Subcutaneous abdominal adipose tissue (tissue), 5 donors: ENCODE data around the gene CCDC92B.
A peak's percentile ranks its signal among the peaks of the same experiment; 100 is the strongest.

Experiments used
- H3K27ac ChIP-seq: one replicate; pipeline ENCODE4 v1.7.0; 2013; ENCODE audit warnings: low read depth, mild to moderate bottlenecking, inconsistent platforms, low read length, moderate library complexity
- H3K27me3 ChIP-seq, 5 donors: one replicate each; pipeline ENCODE4 v1.7.0; 2013; ENCODE audit warnings: low read length in 5 of 5, inconsistent platforms in 1 of 5; ENCODE audit not compliant: control insufficient read depth in 5 of 5, insufficient read depth in 4 of 5
- H3K36me3 ChIP-seq, 5 donors: one replicate each; pipeline ENCODE4 v1.7.0; 2013; ENCODE audit warnings: low read length in 5 of 5; ENCODE audit not compliant: control insufficient read depth in 5 of 5, insufficient read depth in 5 of 5
- H3K4me1 ChIP-seq, 5 donors: one replicate each; pipeline ENCODE4 v1.7.0; 2013; ENCODE audit warnings: low read length in 5 of 5, mild to moderate bottlenecking in 3 of 5, moderate library complexity in 1 of 5; ENCODE audit not compliant: control insufficient read depth in 5 of 5, insufficient read depth in 5 of 5
- H3K4me3 ChIP-seq, 5 donors: one replicate each; pipeline ENCODE4 v1.7.0; 2013; ENCODE audit warnings: low read length in 5 of 5, low read depth in 1 of 5
- H3K9ac ChIP-seq, 5 donors: one replicate each; pipeline ENCODE4 v1.7.0; 2013; ENCODE audit warnings: low read length in 5 of 5, mild to moderate bottlenecking in 4 of 5, moderate library complexity in 3 of 5
- H3K9me3 ChIP-seq, 5 donors: one replicate each; pipeline ENCODE4 v1.7.0; 2013; ENCODE audit warnings: low read length in 5 of 5; ENCODE audit not compliant: control insufficient read depth in 5 of 5
- donor health status: healthy.
- donor health status: healthy.
- donor health status: healthy.
- donor health status: healthy.
- donor health status: healthy.

Gene CCDC92B

DNA sequence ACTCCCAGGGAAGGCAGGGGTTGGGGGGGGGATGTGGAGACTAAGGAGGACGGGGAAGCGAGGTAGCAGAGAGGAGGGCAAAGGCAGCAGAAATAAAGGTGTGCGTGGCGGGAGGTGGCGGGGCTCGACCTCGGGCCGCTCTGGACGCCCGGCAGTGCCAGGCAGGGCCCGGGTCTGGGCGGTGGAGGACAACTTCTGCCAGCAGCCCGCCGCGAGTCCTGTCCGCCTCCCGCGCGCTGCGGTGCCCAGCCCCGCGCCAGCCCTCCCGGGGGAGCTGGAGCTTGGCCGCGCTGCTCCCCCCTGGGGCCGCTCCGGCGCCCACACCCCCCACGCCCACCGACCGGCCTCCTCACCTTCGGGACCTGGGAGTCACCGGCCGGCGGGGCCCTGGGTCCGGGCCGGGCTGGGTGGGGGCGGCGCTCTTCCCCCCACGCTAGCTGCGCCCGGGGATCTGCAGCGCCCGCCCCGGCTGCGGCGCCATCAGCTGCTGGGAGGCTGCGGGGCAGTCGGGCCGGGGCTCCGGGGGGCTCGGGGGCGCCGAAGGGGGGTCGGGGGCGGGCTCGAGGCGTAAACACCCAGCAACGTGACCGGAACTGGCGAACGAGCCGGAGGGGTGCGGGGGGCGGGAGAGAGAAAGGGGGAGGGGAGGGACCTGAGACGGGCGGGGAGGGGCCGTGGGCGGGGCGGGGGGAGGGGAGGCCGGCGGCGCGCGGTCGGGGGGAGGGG, at the start of gene CCDC92B:
CCDC92B (minus strand) TSS at position 595 of the 726 bp plus-strand sequence. CDS start 14,507 bp downstream, outside the sequence.
- peaks cover 0 to 3% (median 0%) of the 10 kb centered on the region in 5 donors for H3K4me1 ChIP-seq
- H3K9me3 ChIP-seq, result no peaks in the 10 kb centered on the region
- H3K36me3 ChIP-seq, result no peaks in the 10 kb centered on the region
- H3K4me3 ChIP-seq, result no peak within 1 kb of the TSS
- peaks cover 0 to 41% (median 23%) of the 10 kb centered on the region in 5 donors for H3K27me3 ChIP-seq
- no peak within 1 kb of the TSS for H3K27ac ChIP-seq
- H3K9ac ChIP-seq, result no peak within 1 kb of the TSS

DNA sequence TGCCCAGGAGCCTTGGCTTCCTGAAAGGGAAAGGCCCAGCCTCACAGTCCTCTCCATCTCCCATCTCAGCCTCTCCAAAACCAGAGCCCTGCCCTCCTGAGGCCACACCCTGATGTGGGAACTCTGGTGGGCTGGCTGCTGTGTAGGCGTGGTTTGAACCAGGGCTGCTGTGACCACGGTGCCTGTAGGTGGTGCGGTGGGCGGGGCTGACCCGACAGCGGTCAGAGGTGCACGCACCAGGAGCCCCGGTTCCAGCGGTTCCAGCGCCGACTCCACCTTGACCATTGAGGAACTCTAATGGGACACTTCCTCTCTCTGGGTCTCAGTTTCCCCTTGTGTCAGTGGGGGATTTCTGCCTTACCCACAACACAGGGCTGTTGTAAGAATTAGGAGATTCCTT, 49.2 kb upstream of the CCDC92B start:
- Histone ChIP-seq H3K9ac (no peak overlapping the region), H3K27ac (no peak overlapping the region), H3K4me1 (peaks cover 0 to 17% (median 11%) of the 10 kb centered on the region in 5 donors), H3K4me3 (no peak overlapping the region), H3K9me3 (peaks cover 0 to 2% (median 0%) of the 10 kb centered on the region in 5 donors), H3K36me3 (no peaks in the 10 kb centered on the region), H3K27me3 (peaks cover 13 to 38% (median 26%) of the 10 kb centered on the region in 5 donors)

DNA sequence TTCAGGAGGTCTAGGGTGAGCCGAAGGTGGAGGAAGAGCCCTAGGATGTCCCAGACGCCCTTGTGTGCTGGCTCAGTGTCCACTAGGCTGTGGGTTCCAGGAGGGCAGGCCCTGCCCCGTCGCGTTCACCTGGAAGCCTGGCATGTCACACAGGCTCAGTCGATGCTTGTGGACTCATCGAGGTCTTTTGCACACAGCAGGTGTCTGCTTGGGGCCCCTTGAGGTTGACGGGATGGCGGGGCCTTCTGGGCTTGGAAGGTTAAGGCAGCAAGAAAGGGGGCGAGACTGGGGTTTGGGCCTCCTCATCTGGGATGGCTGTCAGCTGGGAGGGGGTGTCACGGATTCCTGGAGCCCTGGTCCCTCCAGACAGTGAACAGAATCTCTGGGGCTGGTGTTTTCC, 48.7 kb upstream of the CCDC92B start:
- Histone ChIP-seq H3K27me3 (peaks cover 13 to 41% (median 26%) of the 10 kb centered on the region in 5 donors), H3K4me1 (peaks cover 0 to 17% (median 11%) of the 10 kb centered on the region in 5 donors), H3K36me3 (no peaks in the 10 kb centered on the region), H3K4me3 (no peak overlapping the region), H3K9me3 (peaks cover 0 to 2% (median 0%) of the 10 kb centered on the region in 5 donors), H3K27ac (no peak overlapping the region), H3K9ac (no peak overlapping the region)

DNA sequence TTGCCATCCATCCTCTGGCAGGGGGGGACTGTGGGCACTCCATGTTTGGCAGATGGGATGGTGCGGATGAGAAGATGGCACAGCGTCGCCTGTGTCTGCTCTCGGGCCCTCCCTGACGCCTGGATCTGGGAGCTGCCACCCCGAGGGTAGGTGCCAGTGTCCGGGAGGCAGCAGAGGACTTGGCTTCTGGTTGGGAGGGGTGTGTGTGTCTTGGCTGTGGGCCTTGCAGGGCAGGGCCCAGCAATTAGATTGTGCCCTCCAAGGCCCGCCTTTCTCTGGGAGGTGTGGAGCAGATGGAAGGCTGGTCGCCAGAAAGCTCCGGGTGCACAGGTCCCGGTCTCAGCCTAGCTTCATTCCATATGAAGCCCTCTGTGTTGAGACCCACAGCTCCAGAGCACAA, 48.2 kb upstream of the CCDC92B start:
- H3K36me3 ChIP-seq, result no peaks in the 10 kb centered on the region
- H3K9me3 ChIP-seq, result peaks cover 0 to 2% (median 0%) of the 10 kb centered on the region in 5 donors
- H3K9ac ChIP-seq, result no peak overlapping the region
- no peak overlapping the region for H3K27ac ChIP-seq
- peaks cover 0 to 17% (median 8%) of the 10 kb centered on the region in 5 donors for H3K4me1 ChIP-seq
- peak overlapping the region in 1 of 5 donors; percentile 58 for H3K4me3 ChIP-seq
- peaks cover 13 to 41% (median 26%) of the 10 kb centered on the region in 5 donors for H3K27me3 ChIP-seq

DNA sequence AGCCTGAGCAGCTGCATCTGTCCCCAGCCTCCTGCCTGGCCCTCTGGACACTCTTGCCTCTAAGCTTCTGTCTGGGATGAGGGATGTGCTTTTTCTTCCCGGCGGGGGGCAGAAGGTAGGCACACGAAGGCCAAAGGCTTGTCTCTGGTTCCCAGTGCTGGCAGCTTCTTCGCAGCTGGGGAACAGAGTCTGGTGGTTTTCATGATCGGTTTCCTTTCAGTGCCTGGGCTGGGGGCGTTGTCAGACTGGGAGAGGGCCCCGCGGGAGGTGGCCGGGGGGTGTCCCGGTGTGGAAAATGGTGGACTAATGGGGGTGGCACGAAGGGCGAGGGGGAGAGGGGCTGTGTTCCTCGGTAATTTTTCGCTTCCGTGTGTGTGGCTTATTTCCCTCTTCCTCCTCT, 47.8 kb upstream of the CCDC92B start:
- Histone ChIP-seq H3K27ac (no peak overlapping the region), H3K9ac (peak overlapping the region in 1 of 5 donors; percentile 19), H3K4me3 (peak overlapping the region in 1 of 5 donors; percentile 58), H3K27me3 (peaks cover 16 to 45% (median 26%) of the 10 kb centered on the region in 5 donors), H3K9me3 (peaks cover 0 to 2% (median 0%) of the 10 kb centered on the region in 5 donors), H3K4me1 (peaks cover 0 to 17% (median 8%) of the 10 kb centered on the region in 5 donors), H3K36me3 (no peaks in the 10 kb centered on the region)

DNA sequence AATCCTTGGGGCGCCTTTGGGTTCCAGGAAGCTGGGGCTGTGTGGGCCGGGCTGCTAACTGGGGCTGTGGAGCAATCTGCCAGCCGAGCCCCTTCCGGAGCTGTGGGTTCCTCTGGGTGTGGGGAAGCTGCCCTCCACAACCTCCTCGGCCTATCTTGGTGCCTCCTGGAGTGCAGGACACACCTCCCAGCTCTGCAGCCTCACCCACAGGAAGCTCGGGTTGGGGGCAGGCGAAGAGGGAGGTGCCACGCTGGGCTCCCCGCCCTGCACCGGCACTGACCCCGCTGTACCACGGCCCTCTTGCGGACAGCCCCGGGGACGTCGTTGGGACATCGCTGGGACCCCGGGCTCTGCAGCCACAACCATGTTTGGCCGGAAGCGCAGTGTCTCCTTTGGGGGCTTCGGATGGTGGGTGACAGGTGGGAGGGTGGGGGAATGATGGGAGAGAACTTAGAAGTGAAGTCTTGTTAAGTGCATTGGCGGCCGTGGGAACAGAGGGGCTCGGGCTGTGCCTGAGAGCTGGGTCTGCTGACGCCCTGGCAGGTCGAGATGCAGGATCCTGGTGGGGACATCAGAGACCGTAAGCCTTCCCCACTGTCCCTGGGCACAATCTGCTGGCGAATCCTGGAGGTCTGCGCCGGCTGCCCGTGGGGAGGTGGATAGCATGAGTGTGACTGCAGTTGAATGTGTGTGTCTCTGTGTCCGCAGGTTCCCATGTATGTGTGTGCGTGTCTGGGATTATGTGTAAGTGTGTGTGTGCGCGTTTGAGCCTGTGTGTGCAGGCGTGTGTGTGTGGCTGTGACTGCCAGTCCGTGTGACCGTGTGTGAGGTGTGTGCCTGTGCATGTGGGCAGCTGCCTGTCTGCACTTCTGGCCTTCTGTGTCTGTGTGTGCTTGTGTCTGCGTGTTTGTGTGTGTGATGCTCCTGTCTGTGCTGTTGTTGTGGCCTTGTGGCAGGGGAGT, 47.0 kb upstream of the CCDC92B start, which contains the start of gene RAP1GAP2:
RAP1GAP2 (plus strand) TSS at position 275 of the 962 bp plus-strand sequence; CDS start at position 365, 90 bp downstream.
- H3K27me3 ChIP-seq, result peaks cover 19 to 49% (median 28%) of the 10 kb centered on the region in 5 donors
- no peaks in the 10 kb centered on the region for H3K36me3 ChIP-seq
- H3K27ac ChIP-seq, result no peak within 1 kb of the TSS
- peaks cover 0 to 2% (median 0%) of the 10 kb centered on the region in 5 donors for H3K9me3 ChIP-seq
- peaks cover 0 to 22% (median 8%) of the 10 kb centered on the region in 5 donors for H3K4me1 ChIP-seq
- peak within 1 kb of the TSS; percentile 1 to 58 (median 48) for H3K4me3 ChIP-seq
- peak within 1 kb of the TSS in 1 of 5 donors; percentile 19 for H3K9ac ChIP-seq

DNA sequence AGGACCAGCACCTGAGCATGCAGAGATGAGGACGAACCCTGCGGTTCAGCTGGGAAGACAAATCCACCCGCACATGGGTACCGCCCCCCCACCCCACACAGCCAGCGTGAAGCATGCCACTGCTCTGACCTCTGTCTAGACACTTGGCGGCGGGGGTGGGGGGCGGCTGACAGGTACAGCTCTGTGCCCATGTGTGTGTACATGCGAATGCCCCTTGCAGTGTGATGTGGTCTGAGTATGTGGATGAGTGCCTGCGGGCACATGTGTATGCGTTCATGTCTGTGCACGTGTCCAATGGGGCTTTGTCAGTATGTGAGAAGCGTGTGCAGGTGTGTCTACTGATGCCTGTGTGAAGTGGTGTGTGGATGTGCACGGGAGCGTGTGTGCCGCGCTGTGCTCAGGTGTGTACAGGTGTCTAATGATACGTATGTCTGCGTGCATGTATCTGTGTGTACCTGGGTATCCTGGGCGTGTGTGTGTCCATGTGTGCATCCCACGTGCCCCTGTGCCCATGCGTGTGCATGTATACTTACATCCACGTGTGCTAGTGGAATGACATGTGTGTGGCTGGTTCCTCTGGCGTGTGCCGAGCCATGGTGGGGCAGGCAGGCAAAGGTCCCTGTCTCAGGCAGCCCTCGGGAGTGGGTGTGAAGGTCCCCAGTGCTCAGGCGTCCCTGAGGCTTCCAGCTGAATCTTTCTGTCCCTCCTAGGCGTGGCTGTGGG, 46.1 kb upstream of the CCDC92B start:
- Histone ChIP-seq H3K36me3 (no peaks in the 10 kb centered on the region), H3K9me3 (peaks cover 0 to 2% (median 0%) of the 10 kb centered on the region in 5 donors), H3K27ac (no peak overlapping the region), H3K27me3 (peaks cover 21 to 53% (median 30%) of the 10 kb centered on the region in 5 donors), H3K4me1 (peaks cover 0 to 28% (median 13%) of the 10 kb centered on the region in 5 donors), H3K9ac (no peak overlapping the region), H3K4me3 (peak overlapping the region in 4 of 5 donors; percentile 1 to 58 (median 50))

DNA sequence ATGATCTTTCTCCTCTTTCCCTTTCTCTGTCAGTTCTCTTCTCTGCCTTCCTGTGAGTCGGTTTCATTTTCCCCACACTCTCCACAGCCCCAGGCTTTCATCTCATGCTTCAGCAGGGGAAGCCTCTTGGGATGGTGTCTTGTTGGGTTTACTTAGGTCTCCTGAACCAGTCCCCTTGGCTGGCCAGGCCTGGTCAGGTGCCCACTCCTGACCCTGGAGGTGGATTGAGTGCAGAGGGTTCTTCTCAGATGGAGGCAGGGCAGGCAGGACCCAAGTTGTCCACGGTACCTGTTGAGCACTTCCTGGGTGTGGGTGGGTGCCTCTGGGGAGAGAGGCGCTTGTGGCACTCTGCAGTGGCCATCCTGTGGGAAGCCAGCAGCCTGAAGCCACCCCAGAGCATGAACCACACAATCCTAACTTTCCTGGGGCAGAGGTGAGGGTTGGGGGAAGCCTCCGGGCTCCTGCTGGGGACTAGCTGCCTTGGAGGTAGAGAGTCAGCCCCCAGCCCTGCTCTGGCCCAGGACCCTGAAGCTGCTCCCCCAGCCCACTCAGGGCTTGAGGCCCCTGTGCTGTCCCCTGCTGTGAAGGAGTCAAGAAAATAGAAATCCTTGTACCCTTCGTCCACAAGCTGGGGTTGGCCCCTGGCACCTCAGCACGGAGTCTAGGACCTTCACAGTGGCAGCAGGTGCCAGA, 44.8 kb upstream of the CCDC92B start:
- H3K4me3 ChIP-seq, result no peak overlapping the region
- H3K27me3 ChIP-seq, result peaks cover 15 to 51% (median 24%) of the 10 kb centered on the region in 5 donors
- peaks cover 0 to 32% (median 14%) of the 10 kb centered on the region in 5 donors for H3K4me1 ChIP-seq
- no peak overlapping the region for H3K9ac ChIP-seq
- H3K9me3 ChIP-seq, result peaks cover 0 to 2% (median 0%) of the 10 kb centered on the region in 5 donors
- no peak overlapping the region for H3K27ac ChIP-seq
- no peaks in the 10 kb centered on the region for H3K36me3 ChIP-seq
